HepG2 (cell line): Measurements from ENCODE around the gene FITM1. TPM values are rescaled to one million over a fixed set of nuclear protein-coding genes. Genes with fewer than 3 reads are reported as not detected.

Experiments
- MATR3 ChIP-seq: sonication (generic); formaldehyde crosslinking; IDR thresholded peaks from 2 replicates; pipeline ENCODE4 v1.4.0; 2020; ENCODE audit warnings: missing genetic modification reagents
- MBD4 ChIP-seq: IDR thresholded peaks from 2 replicates; pipeline ENCODE4 v1.6.1; 2012; ENCODE audit warnings: low read length, inconsistent platforms, borderline replicate concordance
- PAX8 ChIP-seq: sonication (generic); formaldehyde crosslinking; IDR thresholded peaks from 2 replicates; pipeline ENCODE4 v1.8.0; 2022; ENCODE audit warnings: mild to moderate bottlenecking, missing genetic modification reagents, borderline replicate concordance
- ZNF160 ChIP-seq: sonication (generic); formaldehyde crosslinking; IDR thresholded peaks from 2 replicates; pipeline ENCODE4 v1.8.0; 2022; ENCODE audit warnings: mild to moderate bottlenecking, inconsistent platforms, missing genetic modification reagents
- ZSCAN25 ChIP-seq: sonication (generic); formaldehyde crosslinking; IDR thresholded peaks from 2 replicates; pipeline ENCODE4 v1.8.0; 2022; ENCODE audit warnings: mild to moderate bottlenecking, missing genetic modification reagents
- polyA plus RNA-seq, 8 experiments: library from polyadenylated mRNA; depleted of rRNA in 3 of 8; stranded (reverse) in 7 of 8; unstranded in 1 of 8; fragments of >200 nt; fragmentation: Illumina TruSeq in 4 of 8; extraction: Trizol in 4 of 8; gene quantifications; 2 replicates each; pipeline versions ENCODE4 v1.2.1 to v1.2.3, GENCODE V29; 2011 to 2016; ENCODE audit warnings: low read depth in 4 of 8, missing spikeins in 1 of 8, mixed read lengths in 1 of 8; ENCODE audit not compliant: insufficient read depth in 1 of 8
- total RNA-seq, 5 experiments: library from RNA; depleted of rRNA; stranded (reverse); fragments of >200 nt; fragmentation: Illumina TruSeq; extraction: Trizol; gene quantifications; 2 replicates each; pipeline ENCODE4 v1.2.3, GENCODE V29; 2016; ENCODE audit warnings: low read depth in 1 of 5
- TF ChIP-seq, protein P1 (sequence below), 2 experiments: sonication (generic) in 1 of 2; formaldehyde crosslinking in 1 of 2; IDR thresholded peaks; 2 replicates each; pipeline versions ENCODE4 v1.6.1 to v1.9.0; 2014 to 2022; ENCODE audit warnings: antibody characterized with exemption in 1 of 2, borderline replicate concordance in 1 of 2, inconsistent platforms in 1 of 2, low read depth in 1 of 2, missing genetic modification reagents in 1 of 2
- TF ChIP-seq, protein P2 (sequence below): sonication (generic); formaldehyde crosslinking; IDR thresholded peaks from 2 replicates; pipeline ENCODE4 v1.5.1; 2020; ENCODE audit warnings: missing genetic modification reagents, mild to moderate bottlenecking, borderline replicate concordance
- TF ChIP-seq, protein P3 (sequence below): sonication (generic); formaldehyde crosslinking; IDR thresholded peaks from 2 replicates; pipeline ENCODE4 v1.8.1; 2023; ENCODE audit warnings: mild to moderate bottlenecking, missing genetic modification reagents
- TF ChIP-seq, protein P4 (sequence below): sonication (generic); formaldehyde crosslinking; IDR thresholded peaks from 2 replicates; pipeline ENCODE4 v1.4.0; 2020; ENCODE audit warnings: mild to moderate bottlenecking, missing genetic modification reagents

Gene FITM1
- total and polyA plus RNA-seq, 2 of the 13 experiments (the other 11 are each of a cell fraction or from before 2014, with no cell fraction given), result 2.7 to 5.8 TPM

DNA sequence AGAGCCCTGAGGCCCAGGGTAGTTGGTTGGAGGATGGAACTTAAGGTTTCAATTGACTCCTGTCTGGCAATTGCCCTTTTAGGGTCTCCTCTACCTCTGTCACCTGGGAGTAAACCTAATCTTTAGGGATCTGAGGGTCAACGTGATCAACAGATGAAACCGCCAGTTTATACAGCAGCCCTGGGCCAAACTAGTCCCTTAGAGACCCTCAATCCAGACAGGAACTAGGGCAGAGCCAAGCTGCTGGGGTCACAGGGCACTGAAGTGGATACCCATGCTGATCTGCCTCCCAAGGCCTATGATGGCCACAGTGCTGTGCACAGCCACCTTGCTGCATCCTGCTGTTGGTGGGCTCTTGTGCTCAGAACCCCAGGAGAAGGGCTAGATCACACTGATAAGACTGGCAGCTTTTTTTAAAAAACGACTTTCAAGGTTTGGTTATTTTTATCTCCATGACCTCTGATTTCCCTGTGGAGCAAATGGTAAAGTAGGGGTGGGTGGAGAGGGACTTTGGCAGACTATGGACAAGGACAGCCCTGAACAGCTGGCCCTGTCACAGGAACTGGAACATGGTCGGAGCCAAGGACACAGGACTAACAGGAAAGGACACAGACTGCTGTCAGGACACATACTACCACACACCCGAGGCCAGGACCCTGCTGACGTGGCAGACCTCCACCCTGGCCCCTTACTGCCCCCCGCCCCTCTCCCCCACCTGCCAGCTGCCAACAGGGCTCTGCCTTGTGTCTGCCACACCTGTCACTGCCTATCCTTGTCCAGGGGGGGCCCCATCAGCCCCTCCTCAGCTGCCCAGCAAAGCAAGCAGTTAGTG, 474 bp downstream of the FITM1 start (continued):
- TF ChIP-seq, protein P1, sequence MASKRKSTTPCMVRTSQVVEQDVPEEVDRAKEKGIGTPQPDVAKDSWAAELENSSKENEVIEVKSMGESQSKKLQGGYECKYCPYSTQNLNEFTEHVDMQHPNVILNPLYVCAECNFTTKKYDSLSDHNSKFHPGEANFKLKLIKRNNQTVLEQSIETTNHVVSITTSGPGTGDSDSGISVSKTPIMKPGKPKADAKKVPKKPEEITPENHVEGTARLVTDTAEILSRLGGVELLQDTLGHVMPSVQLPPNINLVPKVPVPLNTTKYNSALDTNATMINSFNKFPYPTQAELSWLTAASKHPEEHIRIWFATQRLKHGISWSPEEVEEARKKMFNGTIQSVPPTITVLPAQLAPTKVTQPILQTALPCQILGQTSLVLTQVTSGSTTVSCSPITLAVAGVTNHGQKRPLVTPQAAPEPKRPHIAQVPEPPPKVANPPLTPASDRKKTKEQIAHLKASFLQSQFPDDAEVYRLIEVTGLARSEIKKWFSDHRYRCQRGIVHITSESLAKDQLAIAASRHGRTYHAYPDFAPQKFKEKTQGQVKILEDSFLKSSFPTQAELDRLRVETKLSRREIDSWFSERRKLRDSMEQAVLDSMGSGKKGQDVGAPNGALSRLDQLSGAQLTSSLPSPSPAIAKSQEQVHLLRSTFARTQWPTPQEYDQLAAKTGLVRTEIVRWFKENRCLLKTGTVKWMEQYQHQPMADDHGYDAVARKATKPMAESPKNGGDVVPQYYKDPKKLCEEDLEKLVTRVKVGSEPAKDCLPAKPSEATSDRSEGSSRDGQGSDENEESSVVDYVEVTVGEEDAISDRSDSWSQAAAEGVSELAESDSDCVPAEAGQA (IDR thresholded peaks at IDR 0.05; ENCODE audit: low read depth), result no peak
- TF ChIP-seq, protein P1 (CRISPR knock-in tag; IDR thresholded peaks at IDR 0.05; ENCODE audit: borderline replicate concordance), result no peak
- no peak for TF ChIP-seq MATR3 (CRISPR knock-in tag)
- TF ChIP-seq ZNF160 (CRISPR knock-in tag), result peak; percentile 12; the same call in 1 of the 2 replicates
- TF ChIP-seq, protein P2, sequence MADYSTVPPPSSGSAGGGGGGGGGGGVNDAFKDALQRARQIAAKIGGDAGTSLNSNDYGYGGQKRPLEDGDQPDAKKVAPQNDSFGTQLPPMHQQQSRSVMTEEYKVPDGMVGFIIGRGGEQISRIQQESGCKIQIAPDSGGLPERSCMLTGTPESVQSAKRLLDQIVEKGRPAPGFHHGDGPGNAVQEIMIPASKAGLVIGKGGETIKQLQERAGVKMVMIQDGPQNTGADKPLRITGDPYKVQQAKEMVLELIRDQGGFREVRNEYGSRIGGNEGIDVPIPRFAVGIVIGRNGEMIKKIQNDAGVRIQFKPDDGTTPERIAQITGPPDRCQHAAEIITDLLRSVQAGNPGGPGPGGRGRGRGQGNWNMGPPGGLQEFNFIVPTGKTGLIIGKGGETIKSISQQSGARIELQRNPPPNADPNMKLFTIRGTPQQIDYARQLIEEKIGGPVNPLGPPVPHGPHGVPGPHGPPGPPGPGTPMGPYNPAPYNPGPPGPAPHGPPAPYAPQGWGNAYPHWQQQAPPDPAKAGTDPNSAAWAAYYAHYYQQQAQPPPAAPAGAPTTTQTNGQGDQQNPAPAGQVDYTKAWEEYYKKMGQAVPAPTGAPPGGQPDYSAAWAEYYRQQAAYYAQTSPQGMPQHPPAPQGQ (CRISPR knock-in tag), result no peak
- TF ChIP-seq MBD4, result no peak
- TF ChIP-seq, protein P3, sequence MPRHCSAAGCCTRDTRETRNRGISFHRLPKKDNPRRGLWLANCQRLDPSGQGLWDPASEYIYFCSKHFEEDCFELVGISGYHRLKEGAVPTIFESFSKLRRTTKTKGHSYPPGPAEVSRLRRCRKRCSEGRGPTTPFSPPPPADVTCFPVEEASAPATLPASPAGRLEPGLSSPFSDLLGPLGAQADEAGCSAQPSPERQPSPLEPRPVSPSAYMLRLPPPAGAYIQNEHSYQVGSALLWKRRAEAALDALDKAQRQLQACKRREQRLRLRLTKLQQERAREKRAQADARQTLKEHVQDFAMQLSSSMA (CRISPR knock-in tag), result 0 out of 2 replicates have a peak, but pooled peaks have one; percentile 57
- TF ChIP-seq, protein P4, sequence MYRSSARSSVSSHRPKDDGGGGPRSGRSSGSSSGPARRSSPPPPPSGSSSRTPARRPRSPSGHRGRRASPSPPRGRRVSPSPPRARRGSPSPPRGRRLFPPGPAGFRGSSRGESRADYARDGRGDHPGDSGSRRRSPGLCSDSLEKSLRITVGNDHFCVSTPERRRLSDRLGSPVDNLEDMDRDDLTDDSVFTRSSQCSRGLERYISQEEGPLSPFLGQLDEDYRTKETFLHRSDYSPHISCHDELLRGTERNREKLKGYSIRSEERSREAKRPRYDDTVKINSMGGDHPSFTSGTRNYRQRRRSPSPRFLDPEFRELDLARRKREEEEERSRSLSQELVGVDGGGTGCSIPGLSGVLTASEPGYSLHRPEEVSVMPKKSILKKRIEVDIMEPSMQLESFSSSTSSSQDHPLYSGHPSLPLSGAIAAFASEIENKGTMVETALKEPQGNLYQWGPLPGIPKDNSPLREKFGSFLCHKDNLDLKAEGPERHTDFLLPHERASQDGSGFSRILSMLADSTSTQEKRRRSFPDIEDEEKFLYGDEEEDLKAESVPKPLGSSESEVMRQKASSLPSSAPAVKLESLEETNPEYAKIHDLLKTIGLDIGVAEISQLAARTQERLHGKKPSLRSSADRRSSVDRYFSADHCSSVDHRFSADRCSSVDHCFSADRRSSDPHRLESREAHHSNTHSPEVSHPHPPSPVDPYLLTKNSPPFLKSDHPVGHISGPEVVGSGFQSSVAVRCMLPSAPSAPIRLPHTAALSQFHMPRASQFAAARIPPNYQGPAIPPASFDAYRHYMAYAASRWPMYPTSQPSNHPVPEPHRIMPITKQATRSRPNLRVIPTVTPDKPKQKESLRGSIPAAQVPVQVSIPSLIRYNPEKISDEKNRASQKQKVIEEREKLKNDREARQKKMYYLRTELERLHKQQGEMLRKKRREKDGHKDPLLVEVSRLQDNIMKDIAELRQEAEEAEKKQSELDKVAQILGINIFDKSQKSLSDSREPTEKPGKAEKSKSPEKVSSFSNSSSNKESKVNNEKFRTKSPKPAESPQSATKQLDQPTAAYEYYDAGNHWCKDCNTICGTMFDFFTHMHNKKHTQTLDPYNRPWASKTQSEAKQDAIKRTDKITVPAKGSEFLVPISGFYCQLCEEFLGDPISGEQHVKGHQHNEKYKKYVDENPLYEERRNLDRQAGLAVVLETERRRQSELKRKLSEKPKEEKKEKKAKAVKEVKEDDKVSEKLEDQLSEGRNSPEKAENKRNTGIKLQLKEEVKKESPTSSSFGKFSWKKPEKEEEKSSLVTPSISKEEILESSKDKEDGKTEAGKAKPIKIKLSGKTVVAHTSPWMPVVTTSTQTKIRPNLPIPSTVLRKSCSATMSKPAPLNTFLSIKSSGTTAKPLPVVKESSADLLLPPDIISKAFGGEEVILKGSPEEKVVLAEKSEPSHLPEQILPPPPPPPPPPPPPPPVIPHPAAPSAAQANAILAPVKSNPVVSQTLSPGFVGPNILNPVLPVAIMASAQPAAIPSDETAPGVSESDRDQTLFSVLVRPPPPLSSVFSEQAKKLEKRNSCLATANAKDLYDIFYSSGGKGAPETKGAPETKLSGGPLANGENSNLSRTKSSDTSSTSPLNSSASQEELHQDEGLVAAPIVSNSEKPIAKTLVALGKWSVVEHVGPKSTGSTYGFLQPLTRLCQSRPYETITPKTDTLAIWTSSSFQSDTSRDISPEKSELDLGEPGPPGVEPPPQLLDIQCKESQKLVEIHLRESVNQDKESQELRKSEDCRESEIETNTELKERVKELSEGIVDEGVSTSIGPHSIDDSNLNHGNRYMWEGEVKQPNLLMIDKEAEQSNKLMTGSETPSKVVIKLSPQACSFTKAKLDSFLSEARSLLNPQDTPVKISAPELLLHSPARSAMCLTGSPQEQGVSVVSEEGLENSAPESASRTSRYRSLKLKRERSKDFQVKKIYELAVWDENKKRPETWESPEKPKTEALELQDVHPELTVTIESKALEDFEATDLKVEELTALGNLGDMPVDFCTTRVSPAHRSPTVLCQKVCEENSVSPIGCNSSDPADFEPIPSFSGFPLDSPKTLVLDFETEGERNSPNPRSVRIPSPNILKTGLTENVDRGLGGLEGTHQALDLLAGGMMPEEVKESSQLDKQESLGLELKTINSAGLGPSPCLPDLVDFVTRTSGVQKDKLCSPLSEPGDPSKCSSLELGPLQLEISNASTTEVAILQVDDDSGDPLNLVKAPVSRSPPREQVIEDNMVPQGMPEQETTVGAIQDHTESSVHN (CRISPR knock-in tag), result 0 out of 2 replicates have a peak, but pooled peaks have one; percentile 19
- peak; percentile 100 for TF ChIP-seq ZSCAN25
- no peak for TF ChIP-seq PAX8 (CRISPR knock-in tag)
